ENCODE measurements around the gene ABHD5. TPM values are rescaled to one million over a fixed set of nuclear protein-coding genes. Genes with fewer than 3 reads are reported as not detected.

The ABHD5 gene
- total RNA-seq, 1 donor, result 37.6 TPM

GRCh38 chr3:43748179-43748578 is 57.4 kb downstream of the ABHD5 start:
- no peaks in the 10 kb centered on the region for H3K36me3 ChIP-seq (ENCODE audit: insufficient read depth, low read length)
- TF ChIP-seq, protein P1, sequence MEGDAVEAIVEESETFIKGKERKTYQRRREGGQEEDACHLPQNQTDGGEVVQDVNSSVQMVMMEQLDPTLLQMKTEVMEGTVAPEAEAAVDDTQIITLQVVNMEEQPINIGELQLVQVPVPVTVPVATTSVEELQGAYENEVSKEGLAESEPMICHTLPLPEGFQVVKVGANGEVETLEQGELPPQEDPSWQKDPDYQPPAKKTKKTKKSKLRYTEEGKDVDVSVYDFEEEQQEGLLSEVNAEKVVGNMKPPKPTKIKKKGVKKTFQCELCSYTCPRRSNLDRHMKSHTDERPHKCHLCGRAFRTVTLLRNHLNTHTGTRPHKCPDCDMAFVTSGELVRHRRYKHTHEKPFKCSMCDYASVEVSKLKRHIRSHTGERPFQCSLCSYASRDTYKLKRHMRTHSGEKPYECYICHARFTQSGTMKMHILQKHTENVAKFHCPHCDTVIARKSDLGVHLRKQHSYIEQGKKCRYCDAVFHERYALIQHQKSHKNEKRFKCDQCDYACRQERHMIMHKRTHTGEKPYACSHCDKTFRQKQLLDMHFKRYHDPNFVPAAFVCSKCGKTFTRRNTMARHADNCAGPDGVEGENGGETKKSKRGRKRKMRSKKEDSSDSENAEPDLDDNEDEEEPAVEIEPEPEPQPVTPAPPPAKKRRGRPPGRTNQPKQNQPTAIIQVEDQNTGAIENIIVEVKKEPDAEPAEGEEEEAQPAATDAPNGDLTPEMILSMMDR (IDR thresholded peaks at IDR 0.05; ENCODE audit: extremely low read depth, low read depth, low read length), result peak; percentile 11
- H3K4me1 ChIP-seq (ENCODE audit: insufficient read depth, low read length), result peaks cover 14% of the 10 kb centered on the region
- no peak overlapping the region for H3K4me3 ChIP-seq (ENCODE audit: insufficient read depth, low read length)
- peak overlapping the region; percentile 8 for H3K4me2 ChIP-seq (ENCODE audit: insufficient read depth, low read length)
- no peaks in the 10 kb centered on the region for H4K20me1 ChIP-seq (ENCODE audit: insufficient read depth, low read length)
- no peaks in the 10 kb centered on the region for H3K27me3 ChIP-seq (ENCODE audit: insufficient read depth, low read length)
- DNase-seq (ENCODE audit: insufficient read length, low spot score, missing footprints), result peak; percentile 89
- H3K79me2 ChIP-seq (ENCODE audit: insufficient read depth, low read length), result no peaks in the 10 kb centered on the region
- peak overlapping the region; percentile 88 for H2AFZ ChIP-seq (ENCODE audit: low read length)
- no peaks in the 10 kb centered on the region for H3K9me3 ChIP-seq (ENCODE audit: low read depth, low read length)
- peak overlapping the region; percentile 32 for H3K27ac ChIP-seq (ENCODE audit: low read depth, low read length)

DNA sequence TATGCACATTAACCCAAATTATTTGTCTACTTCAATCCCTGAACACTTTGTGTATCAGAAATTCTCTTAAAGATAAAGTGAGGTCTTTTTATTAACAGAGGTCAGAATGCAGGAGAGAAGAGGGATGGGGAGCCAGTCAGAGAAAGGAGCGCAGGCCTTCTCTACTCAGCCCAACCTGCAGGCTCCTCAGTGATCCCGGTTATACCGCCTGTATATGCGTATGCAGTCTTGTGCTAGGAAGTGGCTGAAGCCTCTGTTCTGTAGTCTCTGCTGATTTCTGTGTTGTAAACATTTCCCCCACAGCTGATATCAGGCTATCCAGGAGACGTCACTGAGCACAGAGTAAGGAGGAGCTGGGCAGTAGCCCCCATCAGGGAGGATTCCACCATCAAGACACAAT is 57.9 kb downstream of the ABHD5 start:
- no peak for DNase-seq (ENCODE audit: insufficient read length, low spot score, missing footprints)
- Histone ChIP-seq H3K9me3 (ENCODE audit: low read depth, low read length) (no peaks in the 10 kb centered on the region), H3K27me3 (ENCODE audit: insufficient read depth, low read length) (no peaks in the 10 kb centered on the region), H4K20me1 (ENCODE audit: insufficient read depth, low read length) (no peaks in the 10 kb centered on the region), H2AFZ (ENCODE audit: low read length) (peak overlapping the region; percentile 88), H3K4me2 (ENCODE audit: insufficient read depth, low read length) (no peak overlapping the region), H3K79me2 (ENCODE audit: insufficient read depth, low read length) (no peaks in the 10 kb centered on the region), H3K27ac (ENCODE audit: low read depth, low read length) (peak overlapping the region; percentile 32), H3K4me1 (ENCODE audit: insufficient read depth, low read length) (peaks cover 18% of the 10 kb centered on the region), H3K36me3 (ENCODE audit: insufficient read depth, low read length) (no peaks in the 10 kb centered on the region), H3K4me3 (ENCODE audit: insufficient read depth, low read length) (no peak overlapping the region)
- TF ChIP-seq, protein P1 (IDR thresholded peaks at IDR 0.05; ENCODE audit: extremely low read depth, low read depth, low read length), result no peak

GRCh38 chr3:43752905-43753304 is 62.2 kb downstream of the ABHD5 start:
- H4K20me1 ChIP-seq (ENCODE audit: insufficient read depth, low read length), result no peaks in the 10 kb centered on the region
- H3K4me3 ChIP-seq (ENCODE audit: insufficient read depth, low read length), result no peak overlapping the region
- no peak overlapping the region for H2AFZ ChIP-seq (ENCODE audit: low read length)
- TF ChIP-seq, protein P1 (IDR thresholded peaks at IDR 0.05; ENCODE audit: extremely low read depth, low read depth, low read length), result no peak
- no peak for DNase-seq (ENCODE audit: insufficient read length, low spot score, missing footprints)
- H3K4me1 ChIP-seq (ENCODE audit: insufficient read depth, low read length), result peaks cover 26% of the 10 kb centered on the region
- no peak overlapping the region for H3K27ac ChIP-seq (ENCODE audit: low read depth, low read length)
- H3K9me3 ChIP-seq (ENCODE audit: low read depth, low read length), result no peaks in the 10 kb centered on the region
- no peaks in the 10 kb centered on the region for H3K79me2 ChIP-seq (ENCODE audit: insufficient read depth, low read length)
- H3K36me3 ChIP-seq (ENCODE audit: insufficient read depth, low read length), result no peaks in the 10 kb centered on the region
- H3K4me2 ChIP-seq (ENCODE audit: insufficient read depth, low read length), result no peak overlapping the region
- H3K27me3 ChIP-seq (ENCODE audit: insufficient read depth, low read length), result no peaks in the 10 kb centered on the region

GRCh38 chr3:43753741-43754715 is 63.3 kb downstream of the ABHD5 start:
- TF ChIP-seq, protein P1 (IDR thresholded peaks at IDR 0.05; ENCODE audit: extremely low read depth, low read depth, low read length), result no peak
- Histone ChIP-seq H3K9me3 (ENCODE audit: low read depth, low read length) (no peaks in the 10 kb centered on the region), H2AFZ (ENCODE audit: low read length) (no peak overlapping the region), H3K27me3 (ENCODE audit: insufficient read depth, low read length) (no peaks in the 10 kb centered on the region), H3K4me1 (ENCODE audit: insufficient read depth, low read length) (peaks cover 27% of the 10 kb centered on the region), H4K20me1 (ENCODE audit: insufficient read depth, low read length) (no peaks in the 10 kb centered on the region), H3K4me3 (ENCODE audit: insufficient read depth, low read length) (no peak overlapping the region), H3K79me2 (ENCODE audit: insufficient read depth, low read length) (no peaks in the 10 kb centered on the region), H3K27ac (ENCODE audit: low read depth, low read length) (peak overlapping the region; percentile 35), H3K4me2 (ENCODE audit: insufficient read depth, low read length) (peak overlapping the region; percentile 38), H3K36me3 (ENCODE audit: insufficient read depth, low read length) (no peaks in the 10 kb centered on the region)
- DNase-seq (ENCODE audit: insufficient read length, low spot score, missing footprints), result no peak

All from osteoblast (primary cell).